Measurements from ENCODE around the gene LAMA3. TPM values are rescaled to one million over a fixed set of nuclear protein-coding genes. Genes with fewer than 3 reads are reported as not detected.

The LAMA3 gene
- total RNA-seq, 1 experiment from 2014 or later, result 0.44 TPM

DNA sequence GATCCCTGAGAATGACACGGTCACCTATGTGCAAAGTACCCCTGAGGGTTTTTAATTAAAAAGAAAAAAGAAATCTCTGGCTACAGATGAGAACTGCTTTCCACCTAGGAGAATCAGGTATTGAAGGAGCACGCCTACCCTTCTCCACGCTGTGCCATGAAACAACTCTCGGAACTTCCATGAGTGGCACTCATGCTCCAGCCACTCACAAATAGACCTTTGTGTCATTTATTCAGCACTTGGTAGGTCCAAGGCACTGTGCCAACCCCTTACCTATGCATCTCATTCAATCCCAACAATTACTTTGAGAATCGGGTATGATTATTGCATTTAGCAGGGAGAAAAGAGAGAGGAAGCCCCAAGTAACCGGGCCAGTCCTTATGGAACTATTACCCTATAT, 280.4 kb downstream of the LAMA3 start:
- in situ Hi-C loops (cut with HindIII; ENCODE audit: low sequenced_read_pairs), result no loop called here
- DNase-seq (ENCODE audit: low spot score), result no peak

- in situ Hi-C loops (cut with HindIII; ENCODE audit: low sequenced_read_pairs), result no loop called here
- DNase-seq (ENCODE audit: low spot score), result no peak
These were observed 281.2 kb downstream of the LAMA3 start for GRCh38 chr18:23970161-23971096.

DNA sequence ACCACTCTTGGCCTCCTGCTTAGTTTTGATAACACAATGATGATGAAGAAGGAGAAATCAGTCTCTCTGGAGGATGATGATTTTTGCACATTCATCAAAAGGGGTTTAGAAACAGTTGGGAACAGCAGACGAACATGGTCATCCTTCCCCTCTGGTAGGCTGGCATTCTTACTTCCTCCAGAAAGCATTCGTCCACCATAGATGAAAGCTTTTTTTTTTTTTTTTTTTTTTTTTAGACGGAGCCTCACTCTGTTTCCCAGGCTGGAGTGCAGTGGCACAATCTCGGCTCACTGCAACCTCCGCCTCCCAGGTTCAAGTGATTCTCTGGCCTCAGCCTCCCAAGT, 281.8 kb downstream of the LAMA3 start:
- in situ Hi-C loops (cut with HindIII; ENCODE audit: low sequenced_read_pairs), result no loop called here
- DNase-seq (ENCODE audit: low spot score), result no peak

- in situ Hi-C loops (cut with HindIII; ENCODE audit: low sequenced_read_pairs), result no loop called here
- no peak for DNase-seq (ENCODE audit: low spot score)
These were observed 282.5 kb downstream of the LAMA3 start for GRCh38 chr18:23971666-23972230.

DNA sequence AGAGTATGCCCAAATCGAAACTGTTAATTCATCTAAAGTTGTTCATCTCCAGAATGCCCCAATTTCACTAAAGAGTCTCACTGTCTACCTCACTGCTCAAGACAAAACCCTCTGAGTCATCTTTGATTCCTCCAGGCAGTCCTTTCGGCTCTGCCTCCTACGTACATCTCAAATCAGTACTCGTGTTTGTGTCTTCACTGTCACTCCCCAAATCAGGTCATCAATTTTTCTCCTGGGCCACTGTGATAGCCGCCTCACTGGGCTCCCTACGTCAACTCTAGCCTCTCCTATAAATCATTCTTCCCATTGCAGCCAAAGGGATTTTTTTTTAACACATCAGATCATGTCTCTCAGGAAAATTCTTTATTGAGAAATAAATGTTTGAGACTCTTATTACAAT, 283.2 kb downstream of the LAMA3 start:
- DNase-seq (ENCODE audit: low spot score), result no peak
- in situ Hi-C loops (cut with HindIII; ENCODE audit: low sequenced_read_pairs), result no loop called here

GRCh38 chr18:23977103-23977502, 287.9 kb downstream of the LAMA3 start:
- no peak for DNase-seq (ENCODE audit: low spot score)
- in situ Hi-C loops (cut with HindIII; ENCODE audit: low sequenced_read_pairs), result no loop called here

GRCh38 chr18:23977719-23978483, 288.6 kb downstream of the LAMA3 start:
- in situ Hi-C loops (cut with HindIII; ENCODE audit: low sequenced_read_pairs), result no loop called here
- DNase-seq (ENCODE audit: low spot score), result no peak

DNA sequence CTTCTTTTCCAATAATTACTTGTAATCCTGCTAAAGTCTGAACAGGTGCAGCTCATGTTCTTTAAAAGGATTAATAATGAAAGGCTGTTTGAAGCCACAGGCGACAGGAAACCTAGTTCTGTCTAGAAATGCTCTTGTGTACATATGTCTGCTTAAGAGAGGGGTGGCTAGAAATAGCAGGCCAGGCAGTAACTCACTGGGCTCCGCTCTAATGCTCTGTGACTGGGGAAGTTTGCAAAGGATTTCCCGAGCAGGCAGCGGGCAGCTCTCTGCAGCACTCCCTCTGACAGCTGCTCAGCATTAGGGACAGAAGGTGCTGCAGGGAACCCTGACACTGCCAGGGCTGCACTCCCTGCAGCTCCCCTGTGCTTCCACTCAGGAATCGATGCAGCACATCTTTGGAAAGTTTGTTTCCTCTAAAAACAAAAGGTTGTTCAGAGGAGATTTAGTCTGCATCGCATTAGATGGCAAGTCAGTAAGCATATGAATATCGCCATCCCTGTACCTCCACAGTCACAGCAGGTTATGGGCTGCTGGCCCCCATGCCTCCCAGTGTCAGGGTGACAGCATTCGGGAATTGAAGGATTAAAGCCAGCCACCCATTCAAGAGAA, 292.2 kb downstream of the LAMA3 start:
- in situ Hi-C loops (cut with HindIII; ENCODE audit: low sequenced_read_pairs), result no loop called here
- DNase-seq (ENCODE audit: low spot score), result peak; percentile 68

- in situ Hi-C loops (cut with HindIII; ENCODE audit: low sequenced_read_pairs), result no loop called here
- peak; percentile 23 for DNase-seq (ENCODE audit: low spot score)
These were observed 293.2 kb downstream of the LAMA3 start for GRCh38 chr18:23982155-23983079.

DNA sequence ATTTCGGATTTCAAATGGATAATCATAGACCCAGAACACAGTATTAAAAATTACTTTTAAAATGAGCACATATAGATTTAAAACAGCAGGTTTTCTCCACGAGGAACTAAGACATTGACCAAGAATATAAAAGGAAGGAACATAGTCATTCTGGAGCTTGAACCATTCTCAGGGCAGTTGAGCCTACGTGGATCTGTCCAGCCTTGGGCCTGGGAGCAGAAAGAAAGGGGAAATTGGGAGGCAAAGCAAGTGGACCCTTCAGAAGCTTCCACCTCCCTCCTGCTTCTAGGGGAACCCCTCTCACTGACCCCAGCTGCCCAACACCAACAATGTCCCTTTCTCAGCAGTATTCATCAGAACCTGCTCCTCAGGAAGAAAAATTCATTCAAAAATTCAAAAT, 293.9 kb downstream of the LAMA3 start:
- in situ Hi-C loops (cut with HindIII; ENCODE audit: low sequenced_read_pairs), result no loop called here
- DNase-seq (ENCODE audit: low spot score), result no peak

DNA sequence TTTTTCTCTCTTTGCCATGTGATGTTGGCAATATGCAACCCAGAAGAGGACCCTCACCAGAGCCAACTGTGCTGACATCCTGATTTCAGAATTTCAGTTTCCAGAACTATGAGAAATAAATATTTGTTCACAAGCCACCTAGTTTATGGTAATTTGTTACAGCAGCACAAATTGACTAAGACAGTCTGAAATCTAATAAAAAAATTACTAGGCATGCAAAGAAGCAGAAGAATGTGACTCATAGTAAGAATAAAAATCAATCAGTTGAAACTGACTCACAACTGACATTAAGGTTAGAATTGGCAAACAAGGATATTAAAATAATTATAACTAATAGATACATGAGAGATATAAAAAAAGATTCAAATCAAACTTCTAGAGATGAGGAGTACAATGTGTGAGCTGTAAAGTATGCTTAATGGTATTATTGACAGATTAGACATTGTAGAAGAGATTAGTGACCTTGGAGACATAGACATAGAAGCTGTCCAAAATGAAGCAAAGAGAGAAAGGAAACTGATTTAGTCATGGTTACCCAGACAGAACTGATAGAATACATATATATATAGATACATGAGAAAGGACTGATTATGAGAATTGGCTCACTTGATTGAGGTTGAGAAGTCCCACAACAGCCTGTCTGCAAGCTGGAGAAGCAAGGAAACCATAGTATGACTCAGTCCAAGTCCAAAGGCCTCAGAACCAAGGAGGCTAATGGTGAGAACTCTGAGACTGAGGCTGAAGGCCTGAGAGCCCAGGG, 297.5 kb downstream of the LAMA3 start:
- in situ Hi-C loops (cut with HindIII; ENCODE audit: low sequenced_read_pairs), result no loop called here
- no peak for DNase-seq (ENCODE audit: low spot score)

- in situ Hi-C loops (cut with HindIII; ENCODE audit: low sequenced_read_pairs), result no loop called here
- DNase-seq (ENCODE audit: low spot score), result no peak
These were observed 301.5 kb downstream of the LAMA3 start for GRCh38 chr18:23990474-23991410.

DNA sequence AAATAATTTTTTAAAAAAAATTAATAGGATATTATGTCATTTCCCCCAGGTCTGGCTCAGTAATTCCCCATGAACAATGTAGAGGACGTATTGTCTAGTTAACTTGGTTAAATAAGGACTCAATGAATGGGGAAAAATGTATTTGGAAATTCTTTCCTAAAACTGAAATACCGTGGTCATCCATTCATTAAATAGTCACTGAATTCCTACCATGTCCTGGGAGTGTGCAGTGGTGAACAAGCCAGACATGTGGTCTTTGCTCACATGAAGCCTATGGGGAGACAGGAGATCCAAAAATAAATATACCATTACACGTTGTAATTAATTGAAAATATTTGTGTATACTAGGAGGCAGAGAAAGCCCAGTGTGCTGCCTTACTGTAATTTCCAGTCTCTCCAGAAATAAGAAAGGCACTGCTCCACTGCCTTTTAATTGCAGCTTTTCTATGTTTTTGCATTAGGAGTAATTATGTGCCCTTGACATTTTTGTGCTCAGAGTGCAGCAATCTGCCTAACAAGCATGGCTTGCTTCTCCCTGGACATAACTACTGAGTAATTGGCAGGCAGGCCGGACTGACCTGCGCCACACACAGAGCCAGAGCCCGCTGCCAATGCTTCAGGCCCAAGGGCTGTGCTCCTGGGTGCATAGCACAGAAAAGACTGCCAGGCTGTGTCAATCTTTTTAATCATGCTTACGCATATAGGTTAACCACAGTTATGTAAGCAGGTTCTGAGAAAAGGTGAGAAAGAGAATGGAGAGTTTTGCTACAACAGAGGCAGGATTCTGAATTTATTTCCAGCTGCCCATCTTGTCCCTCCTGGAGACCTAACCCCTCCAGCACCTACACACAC, 303.1 kb downstream of the LAMA3 start:
- DNase-seq (ENCODE audit: low spot score), result peak; percentile 93
- in situ Hi-C loops (cut with HindIII; ENCODE audit: low sequenced_read_pairs), result no loop called here

GRCh38 chr18:23992941-23993280, 303.7 kb downstream of the LAMA3 start:
- DNase-seq (ENCODE audit: low spot score), result no peak
- in situ Hi-C loops (cut with HindIII; ENCODE audit: low sequenced_read_pairs), result no loop called here

DNA sequence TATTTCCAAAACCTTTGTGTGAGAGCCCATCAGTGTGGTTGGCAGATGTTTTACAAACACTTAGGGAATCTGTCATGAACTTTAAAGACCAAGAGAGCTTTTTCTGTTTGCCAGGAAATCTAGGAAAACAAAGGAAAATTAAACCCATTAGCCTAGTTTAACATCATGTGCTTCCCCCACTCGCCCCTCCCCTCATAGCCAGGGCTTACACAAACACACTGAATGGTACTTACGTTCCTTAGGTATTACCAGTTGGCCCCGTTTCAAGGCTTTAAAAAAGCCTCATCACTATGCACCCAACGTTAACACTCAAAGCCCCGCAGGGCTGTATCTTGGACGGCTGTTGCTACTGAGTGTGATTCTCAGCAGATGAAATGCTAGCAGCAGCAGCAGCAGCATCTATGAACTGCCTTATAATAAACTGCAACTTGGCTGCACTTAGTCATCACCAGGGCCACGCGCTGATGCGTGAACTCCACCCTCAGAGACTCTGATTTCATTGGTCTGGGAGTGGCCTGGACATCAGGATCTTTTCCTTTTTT, 305.2 kb downstream of the LAMA3 start:
- peak; percentile 10 for DNase-seq (ENCODE audit: low spot score)
- in situ Hi-C loops (cut with HindIII; ENCODE audit: low sequenced_read_pairs), result no loop called here

DNA sequence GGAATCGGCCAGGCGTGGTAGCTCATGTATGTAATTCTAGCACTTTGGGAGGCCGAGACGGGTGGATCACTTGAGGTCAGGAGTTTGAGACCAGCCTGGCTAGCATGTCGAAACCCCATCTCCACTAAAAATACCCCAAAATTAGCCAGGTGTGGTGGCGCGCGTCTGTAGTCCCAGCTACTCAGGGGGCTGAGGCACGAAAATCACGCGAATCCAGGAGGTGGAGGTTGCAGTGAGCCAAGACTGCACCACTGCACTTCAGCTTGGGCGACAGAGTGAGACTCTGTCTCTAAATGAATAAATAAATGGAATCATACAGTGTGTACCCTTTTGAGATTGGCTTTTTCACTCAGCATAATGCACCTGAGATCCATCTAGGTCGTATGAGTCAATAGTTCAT, 305.9 kb downstream of the LAMA3 start:
- in situ Hi-C loops (cut with HindIII; ENCODE audit: low sequenced_read_pairs), result no loop called here
- no peak for DNase-seq (ENCODE audit: low spot score)
